GM21447 (cell line): ENCODE results near the gene HIF1AN.

Experiments
- ATAC-seq: cut with Tn5 transposase; IDR thresholded peaks from one replicate; pipeline ENCODE4 v1.9.1; 2021; ENCODE audit not compliant: unreplicated experiment

The HIF1AN gene

GRCh38 chr10:100520811-100521210 is 14.9 kb upstream of the HIF1AN start:
- no peak for ATAC-seq

- ATAC-seq: no peak
Measured at GRCh38 chr10:100522107-100522801, 13.5 kb upstream of the HIF1AN start.

GRCh38 chr10:100522945-100523344 is 12.8 kb upstream of the HIF1AN start:
- no peak for ATAC-seq

GRCh38 chr10:100524206-100524605 is 11.5 kb upstream of the HIF1AN start:
- ATAC-seq: no peak

- ATAC-seq: no peak
Measured at GRCh38 chr10:100524638-100525037, 11.1 kb upstream of the HIF1AN start.

- no peak for ATAC-seq
Measured at GRCh38 chr10:100528123-100528886, 7.4 kb upstream of the HIF1AN start.

GRCh38 chr10:100528921-100529474 is 6.7 kb upstream of the HIF1AN start:
- no peak for ATAC-seq

- ATAC-seq: peak; percentile 61
Measured at GRCh38 chr10:100529475-100530298, 6.1 kb upstream of the HIF1AN start, which contains the start of gene NDUFB8. Gene NDUFB8 (minus strand): TSS chr10:100529871. CDS start chr10:100529851, 20 bp downstream.

- ATAC-seq: no peak
Measured at GRCh38 chr10:100531761-100532160, 4.0 kb upstream of the HIF1AN start.

GRCh38 chr10:100534726-100535125 is 1.0 kb upstream of the HIF1AN start:
- no peak for ATAC-seq

- ATAC-seq: no peak
Measured at GRCh38 chr10:100535338-100535714, 417 bp upstream of the HIF1AN start.

- ATAC-seq: no peak
Measured at GRCh38 chr10:100537475-100537874, 1.7 kb downstream of the HIF1AN start.

GRCh38 chr10:100544950-100545349 is 9.2 kb downstream of the HIF1AN start:
- ATAC-seq: no peak

- no peak for ATAC-seq
Measured at GRCh38 chr10:100551196-100551595, 15.5 kb downstream of the HIF1AN start.

- no peak for ATAC-seq
Measured at GRCh38 chr10:100551738-100552137, 16.0 kb downstream of the HIF1AN start.

GRCh38 chr10:100553929-100554328 is 18.2 kb downstream of the HIF1AN start:
- ATAC-seq: no peak

GRCh38 chr10:100554902-100555301 is 19.2 kb downstream of the HIF1AN start:
- ATAC-seq: no peak

GRCh38 chr10:100560248-100560647 is 24.5 kb downstream of the HIF1AN start:
- no peak for ATAC-seq

- ATAC-seq: no peak
Measured at GRCh38 chr10:100561005-100561404, 25.3 kb downstream of the HIF1AN start.

- peak; percentile 76 for ATAC-seq
Measured at GRCh38 chr10:100562008-100562672, 26.4 kb downstream of the HIF1AN start.
